ENCODE results near the gene ZNF883.

ZNF883 gene

GRCh38 chr9:112917047-112917986 lies 94.7 kb downstream of the ZNF883 start:
- DNase-seq = no peak

- DNase-seq = no peak
Measured at GRCh38 chr9:112914524-112914923, 97.5 kb downstream of the ZNF883 start.

GRCh38 chr9:112913326-112913725 lies 98.7 kb downstream of the ZNF883 start:
- no peak for DNase-seq

GRCh38 chr9:112912636-112913035 lies 99.4 kb downstream of the ZNF883 start:
- no peak for DNase-seq

- DNase-seq = no peak
Measured at GRCh38 chr9:112911736-112912135, 100.3 kb downstream of the ZNF883 start.
